ENCODE measurements around the gene CACNG5.

Gene CACNG5

GRCh38 chr17:66855204-66855603 is 20.3 kb downstream of the CACNG5 start:
- no peaks in the 10 kb centered on the region for H3K9me3 ChIP-seq
- H3K4me1 ChIP-seq, result no peaks in the 10 kb centered on the region
- peak; percentile 42 for TF ChIP-seq CTCF (IDR thresholded peaks at IDR 0.05; ENCODE audit: low read depth, low read length)
- H3K36me3 ChIP-seq, result no peaks in the 10 kb centered on the region
- no peak overlapping the region for H3K4me3 ChIP-seq (ENCODE audit: low read depth, low read length)
- no peak for DNase-seq
- no peaks in the 10 kb centered on the region for H3K27me3 ChIP-seq

- Histone ChIP-seq H3K4me3 (ENCODE audit: low read depth, low read length) (no peak overlapping the region), H3K36me3 (no peaks in the 10 kb centered on the region), H3K9me3 (no peaks in the 10 kb centered on the region), H3K4me1 (no peaks in the 10 kb centered on the region), H3K27me3 (no peaks in the 10 kb centered on the region)
- no peak for DNase-seq
- no peak for TF ChIP-seq CTCF (IDR thresholded peaks at IDR 0.05; ENCODE audit: low read depth, low read length)
Observed at GRCh38 chr17:66858226-66859083, 23.5 kb downstream of the CACNG5 start.

GRCh38 chr17:66859353-66859752 is 24.4 kb downstream of the CACNG5 start:
- Histone ChIP-seq H3K36me3 (no peaks in the 10 kb centered on the region), H3K4me3 (ENCODE audit: low read depth, low read length) (no peak overlapping the region), H3K9me3 (no peaks in the 10 kb centered on the region), H3K27me3 (no peaks in the 10 kb centered on the region), H3K4me1 (no peaks in the 10 kb centered on the region)
- no peak for DNase-seq
- TF ChIP-seq CTCF (IDR thresholded peaks at IDR 0.05; ENCODE audit: low read depth, low read length), result no peak

GRCh38 chr17:66860204-66860603 is 25.3 kb downstream of the CACNG5 start:
- no peak for TF ChIP-seq CTCF (IDR thresholded peaks at IDR 0.05; ENCODE audit: low read depth, low read length)
- Histone ChIP-seq H3K36me3 (no peaks in the 10 kb centered on the region), H3K4me1 (no peaks in the 10 kb centered on the region), H3K27me3 (no peaks in the 10 kb centered on the region), H3K4me3 (ENCODE audit: low read depth, low read length) (no peak overlapping the region), H3K9me3 (no peaks in the 10 kb centered on the region)
- DNase-seq, result no peak

GRCh38 chr17:66863820-66864219 is 28.9 kb downstream of the CACNG5 start:
- TF ChIP-seq CTCF (IDR thresholded peaks at IDR 0.05; ENCODE audit: low read depth, low read length), result no peak
- no peaks in the 10 kb centered on the region for H3K27me3 ChIP-seq
- H3K36me3 ChIP-seq, result no peaks in the 10 kb centered on the region
- DNase-seq, result no peak
- H3K4me3 ChIP-seq (ENCODE audit: low read depth, low read length), result no peak overlapping the region
- no peaks in the 10 kb centered on the region for H3K4me1 ChIP-seq
- H3K9me3 ChIP-seq, result no peaks in the 10 kb centered on the region

- Histone ChIP-seq H3K9me3 (no peaks in the 10 kb centered on the region), H3K4me3 (ENCODE audit: low read depth, low read length) (no peak overlapping the region), H3K36me3 (no peaks in the 10 kb centered on the region), H3K27me3 (no peaks in the 10 kb centered on the region), H3K4me1 (no peaks in the 10 kb centered on the region)
- DNase-seq, result no peak
- no peak for TF ChIP-seq CTCF (IDR thresholded peaks at IDR 0.05; ENCODE audit: low read depth, low read length)
Observed at GRCh38 chr17:66865151-66865550, 30.2 kb downstream of the CACNG5 start.
